Cortex of kidney (tissue), 1 donor: ENCODE data around the gene EGFR.

ENCODE experiments used
- DNase-seq: peaks from one replicate; lab custom pipeline; 2025; lab: John Stamatoyannopoulos, UW

The EGFR gene

GRCh38 chr7:55063061-55063460, 44.2 kb downstream of the EGFR start:
- no peak for DNase-seq

DNA sequence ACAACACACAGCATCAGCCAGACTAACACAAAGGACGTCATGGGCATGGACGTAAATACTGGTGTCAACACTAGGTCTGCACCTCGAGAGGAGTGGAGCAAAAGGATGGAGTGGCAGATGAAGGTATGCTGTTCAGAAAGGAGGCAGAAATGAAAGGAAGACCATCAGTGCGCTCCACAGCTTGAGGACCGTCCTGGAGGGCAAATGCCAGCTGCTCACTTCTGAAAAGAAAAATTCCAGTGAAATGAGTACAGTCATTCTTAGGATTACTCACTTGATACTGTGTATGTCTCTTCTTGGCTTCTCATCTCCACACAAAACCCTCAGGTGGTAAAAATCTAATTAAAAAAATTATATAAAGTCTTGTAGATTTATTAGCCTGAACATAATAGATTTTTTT, 44.8 kb downstream of the EGFR start:
- DNase-seq, result no peak

DNA sequence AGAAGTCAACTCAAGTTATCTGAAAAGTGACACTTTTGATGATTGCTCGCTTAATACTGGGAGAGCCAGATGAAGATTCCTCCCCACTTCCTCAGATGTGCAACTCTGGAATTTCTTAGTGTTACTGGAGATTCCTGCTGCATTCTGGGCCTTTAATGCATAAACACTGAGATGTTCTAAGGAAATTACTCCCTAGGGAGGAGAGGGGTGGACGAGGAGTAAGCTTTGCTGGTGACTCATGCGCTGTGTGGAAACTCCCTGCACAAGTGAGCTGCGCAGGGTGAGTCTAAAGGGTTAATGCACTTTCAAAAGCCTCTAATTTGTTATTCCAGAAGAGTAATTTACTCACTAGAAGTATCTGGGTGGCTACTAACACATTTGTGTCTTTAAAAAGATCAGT, 46.3 kb downstream of the EGFR start:
- no peak for DNase-seq

- no peak for DNase-seq
Measured at GRCh38 chr7:55065511-55066229, 46.9 kb downstream of the EGFR start.

DNA sequence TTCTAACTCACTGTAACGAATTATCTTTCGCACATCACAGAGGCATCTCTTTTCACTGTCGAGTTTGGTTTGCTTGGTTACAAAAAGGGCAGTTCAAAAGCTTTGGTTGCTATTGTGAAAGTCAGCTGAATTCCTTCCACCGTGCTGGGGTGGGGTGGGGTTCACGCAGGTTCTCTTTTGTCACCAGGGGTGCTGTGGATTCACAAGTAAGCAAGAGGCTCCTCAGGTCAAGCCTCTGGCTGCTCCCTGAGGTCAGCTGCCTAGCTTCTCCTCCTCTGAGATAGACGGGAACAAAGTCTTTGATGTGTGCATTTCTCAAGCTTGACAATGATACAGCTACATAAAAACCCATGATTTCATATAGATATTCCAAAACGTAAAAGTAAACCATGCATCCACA, 47.7 kb downstream of the EGFR start:
- DNase-seq, result no peak

GRCh38 chr7:55066938-55067337, 48.1 kb downstream of the EGFR start:
- no peak for DNase-seq

GRCh38 chr7:55067748-55068147, 48.9 kb downstream of the EGFR start:
- no peak for DNase-seq

DNA sequence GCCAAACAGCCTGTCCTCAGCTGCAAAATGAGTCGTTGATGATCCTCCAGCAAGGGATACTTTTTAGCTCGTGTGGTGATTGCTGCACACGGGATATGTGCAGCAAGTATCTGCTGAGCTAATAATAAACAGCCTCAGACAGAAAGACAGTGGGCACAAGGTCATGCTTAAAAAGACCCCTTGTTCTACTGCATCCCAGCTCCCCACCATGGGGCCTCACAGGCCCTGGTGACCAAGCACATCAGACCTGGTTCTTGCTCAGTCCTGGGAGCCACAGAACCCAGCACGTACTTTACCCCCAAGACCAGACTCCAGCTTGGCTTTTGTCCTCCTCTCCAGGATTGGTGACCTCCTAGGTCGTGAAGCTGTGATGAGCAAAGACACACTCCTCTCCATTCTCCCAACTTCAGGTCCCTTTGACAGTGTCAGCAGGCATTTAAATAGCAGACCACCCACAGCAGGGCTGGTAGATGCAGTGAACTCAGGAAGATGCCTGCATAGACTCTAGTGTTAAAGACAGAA, 50.5 kb downstream of the EGFR start:
- DNase-seq, result no peak

- no peak for DNase-seq
Measured at GRCh38 chr7:55070271-55070743, 51.5 kb downstream of the EGFR start.

DNA sequence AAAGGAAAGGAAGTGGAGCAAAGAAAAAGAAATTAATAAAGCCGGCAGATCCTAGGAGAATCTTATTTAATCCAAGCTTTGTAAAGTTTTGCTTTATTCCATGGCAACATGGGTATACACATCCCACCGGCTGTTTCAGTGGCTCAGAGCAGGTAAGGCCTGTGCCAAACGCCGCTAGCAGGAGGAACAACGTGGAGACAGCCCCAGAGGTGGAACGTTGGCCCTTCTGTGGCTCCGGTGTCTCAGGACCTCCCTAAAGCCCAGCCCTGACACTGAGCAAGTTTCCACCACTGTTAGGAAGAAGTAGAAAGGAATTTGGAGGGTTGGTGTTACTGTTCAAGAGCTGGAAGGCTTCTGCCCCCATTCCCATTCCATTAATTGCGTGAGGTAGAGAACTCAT, 52.0 kb downstream of the EGFR start:
- DNase-seq, result no peak

DNA sequence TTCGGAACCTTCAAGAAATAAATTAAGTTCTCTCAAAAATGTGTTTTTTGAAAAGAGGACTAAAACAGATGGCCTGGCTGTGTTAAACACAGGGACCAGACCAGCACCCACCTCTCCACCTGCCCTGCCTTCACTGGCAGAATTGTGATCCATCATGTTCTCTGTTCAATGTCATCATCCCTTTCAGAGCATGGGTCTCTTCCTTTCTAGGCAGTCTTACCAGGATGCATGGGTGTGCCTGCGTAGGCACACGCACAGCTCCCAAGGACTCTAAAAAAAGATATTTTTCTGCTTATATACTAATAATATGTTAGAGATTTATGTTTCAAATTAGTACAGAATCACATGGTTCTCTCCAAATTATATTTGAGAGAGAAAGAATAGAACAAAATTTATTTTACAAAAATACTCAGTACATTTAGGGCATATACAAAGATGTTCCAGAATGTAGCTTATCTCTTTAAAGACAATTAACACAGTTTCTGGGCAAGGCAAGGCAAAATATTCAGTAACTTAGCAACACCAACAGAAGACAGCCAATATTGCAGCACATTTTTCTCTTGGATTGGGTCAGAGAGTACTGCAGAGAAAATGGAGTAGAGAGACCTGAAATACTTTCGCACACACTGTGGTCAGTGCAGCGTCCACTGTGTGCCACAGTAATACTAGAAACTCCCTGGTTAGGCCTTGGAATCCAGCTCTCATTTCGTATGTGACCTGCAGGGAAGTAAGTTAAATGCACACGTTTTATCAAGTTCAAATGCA, 52.8 kb downstream of the EGFR start:
- DNase-seq, result no peak

GRCh38 chr7:55072251-55072650, 53.4 kb downstream of the EGFR start:
- DNase-seq, result no peak

- no peak for DNase-seq
Measured at GRCh38 chr7:55073051-55073511, 54.3 kb downstream of the EGFR start.

GRCh38 chr7:55073976-55074528, 55.2 kb downstream of the EGFR start:
- DNase-seq, result no peak

DNA sequence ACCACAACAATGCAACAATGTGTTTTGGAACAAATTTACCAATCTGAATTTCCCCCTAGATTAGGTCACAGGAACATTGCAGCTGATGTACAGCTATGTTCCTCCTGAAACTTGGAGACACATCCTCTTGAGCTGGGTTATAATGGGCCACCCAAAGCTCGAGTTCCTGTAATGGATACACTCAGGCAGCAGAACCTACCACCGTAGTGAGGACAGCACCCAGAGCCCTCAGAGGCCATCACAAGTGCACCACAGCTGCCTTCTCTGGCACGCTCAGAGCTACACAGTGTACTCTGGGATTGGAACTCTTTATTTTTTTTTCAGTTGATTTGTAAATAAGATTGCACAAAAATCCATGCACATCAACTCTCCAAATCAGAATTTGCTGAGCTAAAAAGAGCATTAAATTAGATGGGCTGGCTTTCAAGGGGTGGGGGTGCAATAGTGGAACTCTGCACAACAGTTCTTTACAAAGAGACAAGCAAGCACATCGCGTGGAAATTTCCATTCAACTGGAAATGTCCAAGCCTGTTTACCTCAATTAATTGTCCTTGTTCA, 56.7 kb downstream of the EGFR start:
- no peak for DNase-seq

GRCh38 chr7:55077561-55078410, 59.0 kb downstream of the EGFR start:
- DNase-seq, result no peak

DNA sequence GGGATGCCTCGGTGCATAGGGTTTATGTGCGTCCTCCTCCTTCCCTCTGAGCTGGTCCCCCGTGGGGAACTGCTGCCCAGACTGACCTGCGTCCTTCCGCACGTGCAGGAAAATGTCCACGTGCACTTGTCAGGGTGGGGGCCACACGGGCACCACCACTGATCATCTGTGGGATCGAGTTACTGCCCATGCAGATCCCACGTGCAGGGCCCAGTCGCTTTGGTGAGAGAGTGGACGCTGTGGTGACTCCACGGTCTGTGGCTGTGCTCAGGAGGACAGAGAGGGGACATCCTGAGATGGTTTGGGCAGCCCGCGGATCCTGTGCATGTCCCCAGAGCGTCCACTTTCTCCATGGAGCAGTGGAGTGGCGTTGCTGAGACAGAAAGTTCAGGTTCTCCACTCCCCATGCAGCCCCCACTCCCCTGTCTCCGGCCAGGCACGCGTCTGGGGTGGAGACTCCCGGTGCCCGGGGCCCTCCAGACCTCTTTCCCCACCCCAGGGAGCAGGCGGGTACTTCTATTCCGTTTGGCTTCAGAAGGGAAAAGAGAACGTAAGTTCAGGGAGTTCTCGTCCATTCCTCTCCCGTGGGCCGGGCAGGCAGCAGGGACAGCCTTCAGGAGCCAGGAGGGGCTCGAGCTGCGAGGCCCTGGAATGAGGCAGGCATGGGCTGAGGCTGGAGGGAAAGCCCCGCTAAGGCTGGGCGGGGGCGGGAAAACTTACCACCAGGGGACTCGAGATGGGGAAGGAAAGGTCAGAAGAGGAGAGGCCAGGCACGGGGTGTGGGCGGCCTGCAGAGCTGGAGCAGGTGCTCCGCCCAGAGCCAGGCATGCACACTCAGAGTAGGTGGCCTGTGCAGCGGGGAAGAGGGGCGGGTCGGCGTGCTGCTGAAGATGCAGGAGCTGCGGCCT, 59.9 kb downstream of the EGFR start:
- no peak for DNase-seq

- no peak for DNase-seq
Measured at GRCh38 chr7:55080000-55080623, 61.3 kb downstream of the EGFR start.

GRCh38 chr7:55081068-55081467, 62.3 kb downstream of the EGFR start:
- no peak for DNase-seq
